ENCODE measurements around the gene INSM1.

Gene INSM1

DNA sequence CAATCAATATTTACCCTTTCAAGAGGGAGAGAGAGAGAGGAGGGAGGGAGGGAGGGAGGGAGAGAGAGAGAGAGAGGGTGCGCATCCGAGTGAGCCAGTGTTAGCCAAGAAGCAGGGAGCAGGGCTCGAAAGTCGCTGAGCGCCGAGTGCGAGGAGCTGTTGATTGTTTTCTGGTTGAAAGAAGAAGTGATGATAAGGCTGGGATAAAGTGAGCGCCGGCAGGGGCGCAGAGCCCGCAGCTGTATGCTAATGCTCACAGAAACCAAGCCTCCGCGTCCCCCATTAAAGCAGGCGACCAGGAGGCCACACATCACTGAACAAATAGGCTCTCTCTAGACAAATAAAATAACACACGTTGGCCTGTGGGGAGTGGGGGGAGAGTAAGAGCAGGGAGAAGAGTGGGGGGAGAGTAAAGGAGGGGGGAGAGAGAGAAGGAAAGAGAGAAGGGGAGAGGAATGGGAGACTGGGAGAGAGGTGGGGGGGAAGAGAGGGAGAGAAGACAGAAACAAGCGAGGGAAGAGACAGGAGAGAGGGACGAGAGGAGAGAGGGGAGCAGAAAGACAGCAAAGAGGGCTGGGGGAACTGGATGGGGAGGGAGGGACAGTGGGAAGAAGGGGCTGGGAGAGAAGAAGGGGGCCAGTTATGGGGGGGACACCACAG lies 5.0 kb upstream of the INSM1 start:
- DNase-seq (ENCODE audit: extremely low read depth in 1 of 2, low read depth in 1 of 2): no peak

DNA sequence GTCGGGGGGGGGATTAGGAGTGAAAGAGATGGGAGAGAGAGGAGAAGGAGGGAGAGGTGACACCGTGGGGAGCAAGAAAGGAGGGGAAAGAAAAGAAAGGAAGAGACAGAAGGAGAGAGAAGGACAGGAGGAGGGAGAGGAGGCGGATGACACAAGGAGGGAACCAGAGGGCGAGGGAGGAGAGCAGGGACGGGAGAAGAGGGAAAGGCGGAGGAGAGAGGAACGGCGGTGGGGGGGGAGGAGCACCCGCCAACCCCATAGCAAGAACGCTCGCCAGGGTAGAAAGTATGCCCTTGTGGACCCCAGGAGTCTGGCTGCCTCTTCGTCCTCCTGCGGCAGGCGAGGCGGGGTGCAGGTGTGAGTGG lies 4.5 kb upstream of the INSM1 start:
- no peak for DNase-seq (ENCODE audit: extremely low read depth in 1 of 2, low read depth in 1 of 2)

DNA sequence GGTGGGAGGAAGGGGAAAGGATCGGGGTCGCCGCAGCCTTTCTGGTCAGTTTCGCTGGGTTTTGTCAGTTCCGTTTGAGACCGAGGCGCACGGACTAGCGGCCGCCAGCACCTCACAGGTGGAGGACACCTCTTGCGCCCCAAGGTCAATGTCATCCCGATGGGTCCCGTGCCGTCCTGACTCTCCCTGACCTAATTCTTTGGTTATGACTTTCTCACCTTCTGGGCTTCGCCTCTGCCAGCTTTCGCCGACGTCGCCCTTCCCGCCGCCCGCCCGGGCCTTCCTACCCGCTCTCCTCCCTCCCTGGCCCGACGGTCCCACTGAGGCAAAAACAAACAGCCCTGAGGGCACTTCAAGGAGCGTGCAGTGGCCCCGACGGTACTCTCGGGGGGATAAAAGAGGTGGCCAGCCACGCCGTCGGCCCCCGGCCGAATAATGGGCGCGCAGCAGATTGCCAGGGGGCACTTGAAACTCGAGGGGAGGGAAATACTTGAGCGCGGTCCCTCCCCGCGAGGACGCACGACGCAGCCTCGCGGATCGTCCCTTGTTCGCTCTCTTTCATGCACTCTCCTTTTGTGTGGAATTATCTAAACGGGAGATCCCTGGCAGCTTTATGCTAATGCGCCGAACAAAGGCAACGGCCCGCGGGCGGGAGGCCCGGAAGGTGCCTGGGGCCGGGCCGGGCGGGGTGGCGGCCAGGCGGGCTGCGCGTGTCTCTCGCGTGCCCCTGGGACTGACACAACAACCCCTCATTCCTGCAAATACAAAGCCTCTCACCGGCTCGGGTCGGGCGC lies 3.9 kb upstream of the INSM1 start:
- no peak for DNase-seq (ENCODE audit: extremely low read depth in 1 of 2, low read depth in 1 of 2)

DNA sequence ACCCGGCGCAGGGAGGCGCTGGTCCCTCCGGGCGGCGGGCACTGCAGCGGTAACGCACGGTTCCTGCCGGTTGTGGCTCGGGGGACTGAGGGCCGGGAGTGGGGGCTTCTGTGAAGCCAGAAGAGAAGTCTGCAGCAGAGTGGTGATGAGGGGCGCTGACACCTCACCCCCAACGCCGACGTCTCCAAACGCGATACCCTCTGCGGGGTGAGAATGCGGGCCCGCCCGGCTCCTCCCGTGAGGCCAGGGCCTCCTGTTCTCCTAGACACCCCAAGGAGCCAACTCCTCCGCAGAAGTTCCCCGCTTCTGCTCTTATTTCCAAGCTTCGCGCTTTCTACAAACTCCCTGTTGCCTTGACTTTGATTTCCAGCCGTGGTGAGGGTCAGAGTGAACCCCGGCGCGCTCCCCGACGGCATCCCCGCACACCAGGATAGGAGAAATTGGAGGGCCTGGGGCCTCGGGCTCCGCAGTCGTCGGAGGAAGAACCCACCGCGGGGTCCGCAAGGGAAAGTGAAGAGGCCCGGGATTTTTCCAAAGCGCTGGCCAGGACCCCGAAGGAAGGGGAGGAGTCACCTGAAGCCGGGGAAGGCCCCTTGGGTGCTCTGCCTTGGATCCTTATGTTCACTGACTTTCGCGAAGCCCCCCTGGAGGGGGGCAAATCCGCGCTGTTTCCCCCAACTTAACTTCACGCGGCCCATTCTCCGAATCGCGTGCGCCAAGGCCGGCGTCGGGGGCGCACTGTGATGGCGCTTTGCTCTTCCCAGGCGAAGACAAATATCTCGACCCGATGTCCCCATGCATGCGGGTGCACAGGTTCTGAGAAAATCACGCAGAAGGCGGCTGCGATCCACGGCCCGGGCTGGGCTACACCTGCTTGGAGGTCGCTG lies 3.1 kb upstream of the INSM1 start:
- no peak for DNase-seq (ENCODE audit: extremely low read depth in 1 of 2, low read depth in 1 of 2)

DNA sequence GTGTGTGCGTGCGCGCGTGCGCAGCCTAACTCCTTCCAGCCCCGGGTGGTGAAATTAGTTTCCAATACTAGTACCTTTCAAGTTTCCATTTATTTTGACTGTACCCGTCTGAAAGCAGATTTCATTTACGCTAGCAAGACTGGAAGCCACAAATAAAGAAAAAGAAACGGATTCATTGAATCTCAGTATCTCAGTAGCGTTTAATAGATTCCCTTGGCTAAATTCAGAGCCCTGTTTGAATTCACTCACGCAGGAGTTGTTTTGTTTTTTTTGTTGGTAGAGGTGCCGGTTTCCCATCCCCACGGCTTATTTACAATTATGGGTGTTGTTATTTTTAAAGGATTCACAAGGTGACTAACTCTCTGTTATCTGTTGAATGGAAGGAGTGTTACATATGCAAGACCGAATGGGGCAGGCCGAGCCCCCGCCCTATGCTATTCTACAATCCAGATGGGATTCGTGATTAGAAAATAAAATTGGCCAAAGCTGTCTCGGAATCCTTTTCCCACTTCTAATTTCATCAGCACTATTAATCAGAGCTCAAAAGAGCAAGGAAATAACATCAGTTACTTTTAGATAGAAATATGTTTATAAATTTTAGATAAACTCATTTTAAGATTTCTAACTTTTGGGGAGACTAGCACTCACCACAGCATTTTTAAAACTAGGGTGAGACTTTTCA lies 2.3 kb upstream of the INSM1 start:
- no peak for DNase-seq (ENCODE audit: extremely low read depth in 1 of 2, low read depth in 1 of 2)

DNA sequence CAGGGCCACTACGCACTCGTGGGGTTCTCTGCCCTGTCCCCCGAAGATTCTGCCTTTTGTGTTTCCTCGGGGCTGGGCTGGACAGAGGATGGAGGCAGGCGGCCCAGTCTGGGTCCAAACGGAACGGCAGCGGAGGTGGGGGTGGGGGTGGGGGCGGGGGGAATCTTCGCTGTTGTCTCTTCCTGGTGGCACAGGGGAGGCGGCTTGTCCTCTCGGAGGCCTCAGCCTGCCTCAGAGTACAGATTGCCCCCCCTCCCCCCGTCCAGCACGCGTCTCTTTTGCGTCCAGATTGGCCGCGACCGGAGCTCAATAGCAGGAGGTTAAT lies 1.4 kb upstream of the INSM1 start:
- DNase-seq (ENCODE audit: extremely low read depth in 1 of 2, low read depth in 1 of 2): no peak

DNA sequence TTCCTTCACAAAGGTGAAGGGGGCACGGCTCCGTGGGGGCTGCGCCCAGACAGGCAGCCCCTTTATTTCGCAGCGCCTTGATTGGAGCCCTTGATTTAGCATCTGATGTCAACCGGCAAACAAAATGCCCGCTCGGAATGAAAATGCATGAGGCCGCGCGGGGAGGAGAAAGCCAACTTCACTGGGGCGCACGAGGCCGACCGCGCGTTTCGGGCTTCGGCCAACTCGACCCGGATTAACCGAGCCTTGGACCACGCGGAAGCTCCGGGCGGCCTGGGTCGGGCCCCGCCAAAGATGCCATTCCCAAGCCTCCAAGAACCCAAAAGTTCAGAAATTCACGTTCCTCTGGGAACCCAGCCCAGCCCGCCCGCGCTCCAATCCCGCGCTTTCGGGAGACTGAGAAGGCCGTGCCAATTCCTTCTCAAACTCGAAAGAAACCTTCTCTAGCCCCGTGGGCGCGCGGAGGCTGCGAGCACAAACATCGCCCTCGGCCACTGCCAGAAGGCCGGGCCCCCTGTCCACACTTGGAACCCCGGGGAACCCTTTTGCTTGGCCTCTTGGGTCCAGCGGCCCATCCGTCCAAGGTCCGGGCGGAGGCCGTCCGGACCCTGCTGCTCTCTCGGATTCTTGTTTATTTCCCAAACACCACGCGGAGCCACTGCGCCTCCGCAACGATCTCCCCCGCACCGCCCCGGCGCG lies 879 bp upstream of the INSM1 start:
- DNase-seq (ENCODE audit: extremely low read depth in 1 of 2, low read depth in 1 of 2): no peak

DNA sequence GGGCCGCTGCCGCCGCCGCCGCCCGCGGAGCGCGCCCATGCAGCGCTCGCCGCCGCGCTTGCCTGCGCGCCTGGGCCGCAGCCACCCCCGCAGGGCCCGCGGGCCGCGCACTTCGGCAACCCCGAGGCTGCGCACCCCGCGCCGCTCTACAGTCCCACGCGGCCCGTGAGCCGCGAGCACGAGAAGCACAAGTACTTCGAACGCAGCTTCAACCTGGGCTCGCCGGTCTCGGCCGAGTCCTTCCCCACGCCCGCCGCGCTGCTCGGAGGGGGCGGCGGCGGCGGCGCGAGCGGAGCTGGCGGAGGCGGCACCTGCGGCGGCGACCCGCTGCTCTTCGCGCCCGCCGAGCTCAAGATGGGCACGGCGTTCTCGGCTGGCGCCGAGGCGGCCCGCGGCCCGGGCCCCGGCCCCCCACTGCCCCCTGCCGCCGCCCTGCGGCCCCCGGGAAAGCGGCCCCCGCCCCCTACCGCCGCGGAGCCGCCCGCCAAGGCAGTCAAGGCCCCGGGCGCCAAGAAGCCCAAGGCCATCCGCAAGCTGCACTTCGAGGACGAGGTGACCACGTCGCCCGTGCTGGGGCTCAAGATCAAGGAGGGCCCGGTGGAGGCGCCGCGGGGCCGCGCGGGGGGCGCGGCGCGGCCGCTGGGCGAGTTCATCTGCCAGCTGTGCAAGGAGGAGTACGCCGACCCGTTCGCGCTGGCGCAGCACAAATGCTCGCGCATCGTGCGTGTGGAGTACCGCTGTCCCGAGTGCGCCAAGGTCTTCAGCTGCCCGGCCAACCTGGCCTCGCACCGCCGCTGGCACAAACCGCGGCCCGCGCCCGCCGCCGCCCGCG lies 730 bp downstream of the INSM1 start:
- DNase-seq (ENCODE audit: extremely low read depth in 1 of 2, low read depth in 1 of 2): no peak

DNA sequence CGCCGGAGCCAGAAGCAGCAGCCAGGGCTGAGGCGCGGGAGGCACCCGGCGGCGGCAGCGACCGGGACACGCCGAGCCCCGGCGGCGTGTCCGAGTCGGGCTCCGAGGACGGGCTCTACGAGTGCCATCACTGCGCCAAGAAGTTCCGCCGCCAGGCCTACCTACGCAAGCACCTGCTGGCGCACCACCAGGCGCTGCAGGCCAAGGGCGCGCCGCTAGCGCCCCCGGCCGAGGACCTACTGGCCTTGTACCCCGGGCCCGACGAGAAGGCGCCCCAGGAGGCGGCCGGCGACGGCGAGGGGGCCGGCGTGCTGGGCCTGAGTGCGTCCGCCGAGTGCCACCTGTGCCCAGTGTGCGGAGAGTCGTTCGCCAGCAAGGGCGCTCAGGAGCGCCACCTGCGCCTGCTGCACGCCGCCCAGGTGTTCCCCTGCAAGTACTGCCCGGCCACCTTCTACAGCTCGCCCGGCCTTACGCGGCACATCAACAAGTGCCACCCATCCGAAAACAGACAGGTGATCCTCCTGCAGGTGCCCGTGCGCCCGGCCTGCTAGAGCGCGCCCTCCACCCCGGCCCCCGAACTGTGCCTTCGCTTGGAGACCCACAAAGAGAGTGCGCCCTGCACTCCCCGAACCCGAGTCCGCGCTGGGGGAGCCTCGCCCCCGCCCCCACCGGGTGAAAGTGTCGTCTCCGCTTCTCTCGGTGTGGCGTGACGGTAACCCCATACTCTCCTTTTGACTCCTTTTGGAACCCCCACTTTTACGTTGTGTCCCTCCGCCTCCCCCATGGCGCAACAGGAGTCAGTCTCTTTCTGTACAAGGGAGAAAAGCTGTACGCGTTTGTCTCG lies 1.6 kb downstream of the INSM1 start:
- DNase-seq (ENCODE audit: extremely low read depth in 1 of 2, low read depth in 1 of 2): no peak

DNA sequence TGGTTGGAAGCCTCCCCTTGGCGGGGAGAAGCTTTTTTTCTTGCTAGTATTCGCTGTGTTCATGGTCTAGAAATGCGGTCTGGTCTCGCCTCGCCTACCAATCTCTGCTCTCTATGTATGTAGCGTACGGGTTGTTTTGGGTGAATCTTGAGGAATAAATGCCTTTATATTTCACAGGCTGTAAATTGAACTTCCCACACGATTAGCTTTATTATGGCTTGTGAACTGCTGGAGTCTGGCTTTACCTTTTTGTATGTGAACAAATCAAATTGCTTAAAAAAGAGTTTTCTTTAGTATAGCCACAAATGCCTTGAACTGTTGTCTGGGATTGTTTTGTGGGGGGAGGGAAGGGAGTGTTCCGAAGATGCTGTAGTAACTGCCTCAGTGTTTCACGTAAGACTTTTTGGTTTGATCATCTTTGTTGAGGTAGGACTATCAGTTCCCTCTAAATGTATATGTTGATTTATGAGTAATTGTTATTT lies 2.2 kb downstream of the INSM1 start:
- no peak for DNase-seq (ENCODE audit: extremely low read depth in 1 of 2, low read depth in 1 of 2)

DNA sequence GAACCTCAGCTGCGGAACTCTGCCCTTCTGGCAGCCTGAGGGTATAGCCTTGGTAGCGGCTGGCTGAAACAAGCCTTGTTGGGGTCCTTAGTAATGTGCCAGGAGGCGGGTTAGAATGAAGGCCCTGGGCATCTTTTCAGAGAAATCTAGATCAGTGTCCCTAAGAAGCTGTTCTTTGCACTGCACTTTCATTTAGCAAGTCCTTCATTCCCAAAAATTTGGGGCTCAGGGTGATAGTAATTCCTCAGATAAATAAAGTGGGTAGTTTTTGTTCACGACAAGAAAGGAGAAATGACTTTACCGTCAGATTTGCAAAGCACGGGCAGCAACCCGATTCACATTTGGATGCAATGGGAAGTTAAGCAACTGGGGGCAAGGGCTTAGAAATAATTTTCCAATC lies 3.2 kb downstream of the INSM1 start:
- DNase-seq (ENCODE audit: extremely low read depth in 1 of 2, low read depth in 1 of 2): no peak

DNA sequence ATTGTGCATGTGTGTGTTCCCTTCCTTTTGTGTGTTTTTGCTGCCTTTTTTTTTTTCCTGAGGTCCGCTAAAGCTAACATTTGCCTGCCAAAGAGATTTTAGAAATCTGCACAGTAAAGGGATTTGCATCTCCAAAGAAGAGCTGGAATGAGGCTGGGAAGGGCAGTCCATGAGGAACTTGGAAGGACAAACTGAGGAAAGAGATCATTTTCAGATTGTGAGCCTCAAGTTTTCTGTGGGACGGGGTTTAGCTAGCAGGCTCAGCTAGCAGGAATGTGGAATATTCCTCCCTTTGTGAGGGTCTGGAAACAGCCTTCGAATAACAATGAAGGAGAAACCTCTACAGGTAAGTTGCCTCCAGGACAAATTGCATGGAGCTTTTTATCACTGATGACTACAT lies 3.8 kb downstream of the INSM1 start:
- no peak for DNase-seq (ENCODE audit: extremely low read depth in 1 of 2, low read depth in 1 of 2)

DNA sequence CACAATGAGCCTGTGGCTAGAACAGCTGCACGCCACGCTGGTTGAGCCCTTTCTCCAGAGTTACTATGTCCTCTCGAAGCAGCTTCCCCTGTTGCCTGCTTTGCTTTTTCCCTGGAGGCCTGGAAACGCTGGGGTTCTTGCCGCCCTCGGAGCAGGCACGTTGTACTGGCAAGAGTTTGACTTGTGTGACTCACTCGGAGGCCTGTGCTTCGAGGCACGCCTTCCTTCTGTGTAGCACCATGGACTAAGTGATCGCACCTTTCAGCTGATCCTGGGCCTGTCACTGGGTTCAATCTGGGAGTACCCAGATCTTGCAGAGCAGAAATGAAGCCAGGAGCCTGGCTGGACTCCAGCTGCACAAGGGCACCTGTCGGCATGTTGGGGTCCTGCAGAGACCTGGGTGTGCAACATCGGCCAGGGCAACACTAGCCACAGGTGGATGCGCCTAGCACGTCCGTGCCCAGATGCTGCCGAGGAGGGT lies 5.2 kb downstream of the INSM1 start:
- DNase-seq (ENCODE audit: extremely low read depth in 1 of 2, low read depth in 1 of 2): no peak

DNA sequence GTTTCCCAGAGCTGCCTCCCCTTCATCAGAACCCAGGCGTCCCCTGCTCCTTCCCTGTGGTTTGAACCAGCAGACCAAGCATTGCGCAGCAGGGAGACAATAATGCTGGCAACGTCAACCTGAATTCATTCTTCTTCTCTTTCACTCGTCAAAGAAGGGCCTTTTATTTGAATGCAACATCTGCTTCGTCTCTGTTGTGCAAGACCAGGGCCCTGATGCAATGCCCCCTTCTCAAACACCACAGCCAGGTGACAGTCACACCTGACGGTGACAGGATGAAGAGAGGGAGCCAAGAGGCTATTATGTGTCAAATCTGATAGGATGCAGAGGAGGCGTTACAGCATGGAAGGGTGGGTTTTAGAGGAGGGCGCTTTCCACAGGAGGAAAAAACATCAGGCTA lies 8.0 kb downstream of the INSM1 start:
- no peak for DNase-seq (ENCODE audit: extremely low read depth in 1 of 2, low read depth in 1 of 2)

DNA sequence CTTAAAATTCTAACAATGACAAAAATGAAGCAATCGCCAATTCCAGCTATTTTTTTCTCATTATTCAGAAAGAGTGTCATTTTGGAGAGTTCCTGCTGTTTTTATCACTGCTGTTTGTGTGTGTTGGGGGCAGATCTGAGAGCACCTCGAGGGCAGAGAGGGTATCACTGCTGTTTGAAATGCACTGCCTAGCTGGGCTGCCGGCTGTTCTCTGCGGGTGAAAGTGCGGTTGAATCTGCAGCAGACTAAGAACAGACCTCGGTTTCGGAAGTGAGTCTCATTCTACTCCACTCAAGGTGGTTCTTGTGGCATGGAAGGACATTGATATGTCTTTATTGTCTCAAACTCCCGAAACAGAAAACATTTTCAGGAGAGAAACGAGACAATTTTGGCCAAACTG lies 18.3 kb downstream of the INSM1 start:
- no peak for DNase-seq (ENCODE audit: extremely low read depth in 1 of 2, low read depth in 1 of 2)

DNA sequence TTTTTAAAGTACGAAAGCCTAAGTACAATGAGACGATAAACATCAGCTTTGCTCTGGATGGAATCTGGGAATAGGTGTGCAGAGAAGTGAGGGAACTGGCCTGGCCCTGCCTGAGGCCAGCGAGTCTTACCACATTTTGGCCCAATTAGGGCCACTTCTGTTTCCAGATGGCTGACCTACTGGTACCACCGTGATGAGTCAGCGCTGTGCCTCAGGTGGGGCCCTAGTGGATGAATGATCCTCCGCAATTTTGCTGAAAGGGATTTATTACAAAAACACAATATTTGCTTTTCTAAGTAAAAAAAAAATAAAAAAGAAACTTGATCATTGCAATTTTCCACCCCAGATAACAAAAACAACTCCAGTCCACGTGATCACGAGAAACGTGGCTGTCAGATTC lies 22.5 kb downstream of the INSM1 start:
- no peak for DNase-seq (ENCODE audit: extremely low read depth in 1 of 2, low read depth in 1 of 2)

DNA sequence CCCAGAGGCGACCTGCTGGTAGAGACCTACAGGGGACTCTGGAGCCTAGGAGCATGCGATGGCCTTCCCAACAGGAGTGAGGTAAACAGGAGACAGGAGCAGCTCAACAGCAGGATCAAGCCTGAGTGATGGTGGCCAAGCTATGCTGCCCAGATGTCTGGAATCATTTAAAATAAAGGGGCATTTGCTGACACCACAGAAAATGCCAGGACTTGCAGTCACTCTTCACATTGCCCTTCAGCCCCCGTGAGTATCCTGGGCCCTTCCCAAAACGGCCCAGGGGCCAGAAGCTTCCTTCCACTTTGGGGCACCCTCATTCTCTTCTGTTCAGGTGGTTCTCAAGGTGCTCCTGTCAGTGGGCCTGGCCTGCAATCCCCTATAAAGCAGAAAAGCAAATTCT lies 23.2 kb downstream of the INSM1 start:
- no peak for DNase-seq (ENCODE audit: extremely low read depth in 1 of 2, low read depth in 1 of 2)

DNA sequence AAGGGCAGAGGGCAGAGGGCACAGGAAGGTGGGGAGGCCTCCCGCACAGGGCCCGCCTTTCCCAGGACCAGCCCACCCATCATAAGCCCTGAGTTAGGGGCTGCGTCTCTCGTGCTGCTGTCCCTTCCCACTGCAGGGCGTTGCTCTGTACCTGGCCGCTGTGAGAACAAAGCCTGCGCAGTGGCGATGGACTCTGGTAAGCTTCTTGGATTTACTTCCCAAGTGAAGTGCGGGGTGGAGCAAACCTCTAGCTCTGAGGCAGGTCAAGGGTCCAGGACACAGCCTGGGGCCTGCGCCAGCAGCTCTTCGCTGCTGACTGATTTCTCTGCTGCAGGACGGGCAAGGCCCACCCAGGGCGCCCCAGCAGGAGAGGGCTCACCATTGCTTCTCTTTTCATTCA lies 23.9 kb downstream of the INSM1 start:
- no peak for DNase-seq (ENCODE audit: extremely low read depth in 1 of 2, low read depth in 1 of 2)
